Measurements from ENCODE around the gene DENND1A. TPM values are rescaled to one million over a fixed set of nuclear protein-coding genes. Genes with fewer than 3 reads are reported as not detected.

Gene DENND1A
- total RNA-seq, 1 donor from 2014 or later, result 13.9 TPM

DNA sequence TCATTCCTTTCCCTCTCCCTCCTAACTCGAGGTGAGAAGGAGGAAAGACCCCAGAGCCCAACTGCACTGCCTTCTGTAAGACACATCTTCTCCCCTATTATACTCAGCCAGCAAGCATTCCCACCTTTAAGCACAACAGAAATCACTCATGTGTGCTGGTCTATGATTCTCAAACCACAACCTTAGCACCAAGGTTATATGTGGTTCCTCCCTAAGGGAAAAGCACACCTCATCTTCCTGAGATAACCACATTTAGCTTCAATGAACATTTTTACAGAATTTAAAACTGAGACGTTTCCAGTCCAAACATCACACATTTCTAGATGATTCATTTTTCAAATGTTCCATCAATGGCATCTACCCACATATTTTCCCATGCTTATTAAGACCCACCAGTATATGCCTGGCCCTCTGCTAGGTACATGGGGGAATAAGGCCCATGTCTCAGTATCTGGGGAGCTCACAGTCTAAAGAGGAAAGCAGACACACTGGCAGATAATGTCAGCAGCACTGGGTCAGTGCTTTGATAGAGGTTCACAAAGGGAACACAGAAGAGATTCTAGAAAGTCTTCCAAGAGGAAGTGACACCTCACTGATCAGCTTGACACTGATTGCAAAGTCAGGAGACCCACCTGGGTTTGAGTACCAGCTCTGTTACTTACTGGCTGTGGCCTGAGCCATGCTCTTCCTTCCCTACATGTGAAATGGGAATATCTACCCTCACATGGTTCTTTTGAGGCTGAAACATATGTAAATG lies 245.4 kb downstream of the DENND1A start:
- H3K36me3 Mint-ChIP-seq (ENCODE audit: unreplicated experiment), result peaks cover 5% of the 10 kb centered on the region
- no peak for TF ChIP-seq CTCF (IDR thresholded peaks at IDR 0.05; ENCODE audit: partially characterized antibody, unreplicated experiment)
- DNase-seq, result no peak
- H3K4me1 Mint-ChIP-seq (ENCODE audit: low read depth, unreplicated experiment), result no peaks in the 10 kb centered on the region
- no peaks in the 10 kb centered on the region for H3K9me3 Mint-ChIP-seq (ENCODE audit: unreplicated experiment)
- no peak overlapping the region for H3K4me3 Mint-ChIP-seq (ENCODE audit: unreplicated experiment)
- no peaks in the 10 kb centered on the region for H3K27me3 Mint-ChIP-seq (ENCODE audit: unreplicated experiment)
- H3K27ac Mint-ChIP-seq (ENCODE audit: unreplicated experiment), result no peak overlapping the region

DNA sequence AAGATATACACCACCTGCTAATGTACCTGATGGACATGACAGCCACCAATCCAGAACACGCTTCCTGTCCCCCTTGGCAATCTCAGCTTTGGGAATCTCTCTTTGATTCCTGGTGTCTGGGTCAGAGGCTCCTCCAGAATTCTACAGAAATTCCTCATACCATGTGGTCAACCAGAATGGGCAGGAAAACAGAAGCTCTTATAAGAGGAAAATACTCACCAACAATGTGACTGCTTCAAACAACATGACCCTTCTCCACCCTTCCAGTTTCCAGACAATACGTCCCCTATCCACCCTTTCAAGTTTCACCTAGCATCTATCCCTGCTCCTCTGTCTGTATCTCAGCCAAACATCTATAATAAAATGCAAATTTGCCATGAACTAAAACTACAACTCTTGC lies 247.2 kb downstream of the DENND1A start:
- Mint-ChIP-seq H3K9me3 (ENCODE audit: unreplicated experiment) (no peaks in the 10 kb centered on the region), H3K4me1 (ENCODE audit: low read depth, unreplicated experiment) (peaks cover 2% of the 10 kb centered on the region), H3K4me3 (ENCODE audit: unreplicated experiment) (no peak overlapping the region), H3K36me3 (ENCODE audit: unreplicated experiment) (peaks cover 5% of the 10 kb centered on the region), H3K27me3 (ENCODE audit: unreplicated experiment) (no peaks in the 10 kb centered on the region), H3K27ac (ENCODE audit: unreplicated experiment) (no peak overlapping the region)
- DNase-seq, result no peak
- TF ChIP-seq CTCF (IDR thresholded peaks at IDR 0.05; ENCODE audit: partially characterized antibody, unreplicated experiment), result no peak

DNA sequence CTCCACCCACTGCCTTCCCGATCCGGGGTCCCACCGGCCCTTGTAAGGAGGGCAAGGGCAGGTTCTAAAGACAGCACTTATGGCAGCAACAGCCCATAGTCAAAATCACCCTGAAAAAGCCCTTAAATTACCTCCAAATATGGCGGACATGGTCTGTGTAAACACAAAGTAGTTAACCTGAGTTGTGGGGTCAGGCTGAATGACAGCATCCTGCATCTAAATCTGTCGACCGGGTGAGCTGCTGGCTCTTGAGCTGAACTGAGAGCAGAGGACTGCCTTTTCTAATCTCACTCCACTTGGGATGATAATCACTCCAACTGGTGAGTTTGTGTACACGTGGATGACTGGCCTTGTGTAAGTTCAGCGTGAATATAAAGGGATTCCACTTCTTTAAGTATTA lies 249.6 kb downstream of the DENND1A start:
- Mint-ChIP-seq H3K36me3 (ENCODE audit: unreplicated experiment) (peaks cover 5% of the 10 kb centered on the region), H3K27ac (ENCODE audit: unreplicated experiment) (no peak overlapping the region), H3K27me3 (ENCODE audit: unreplicated experiment) (no peaks in the 10 kb centered on the region)

DNA sequence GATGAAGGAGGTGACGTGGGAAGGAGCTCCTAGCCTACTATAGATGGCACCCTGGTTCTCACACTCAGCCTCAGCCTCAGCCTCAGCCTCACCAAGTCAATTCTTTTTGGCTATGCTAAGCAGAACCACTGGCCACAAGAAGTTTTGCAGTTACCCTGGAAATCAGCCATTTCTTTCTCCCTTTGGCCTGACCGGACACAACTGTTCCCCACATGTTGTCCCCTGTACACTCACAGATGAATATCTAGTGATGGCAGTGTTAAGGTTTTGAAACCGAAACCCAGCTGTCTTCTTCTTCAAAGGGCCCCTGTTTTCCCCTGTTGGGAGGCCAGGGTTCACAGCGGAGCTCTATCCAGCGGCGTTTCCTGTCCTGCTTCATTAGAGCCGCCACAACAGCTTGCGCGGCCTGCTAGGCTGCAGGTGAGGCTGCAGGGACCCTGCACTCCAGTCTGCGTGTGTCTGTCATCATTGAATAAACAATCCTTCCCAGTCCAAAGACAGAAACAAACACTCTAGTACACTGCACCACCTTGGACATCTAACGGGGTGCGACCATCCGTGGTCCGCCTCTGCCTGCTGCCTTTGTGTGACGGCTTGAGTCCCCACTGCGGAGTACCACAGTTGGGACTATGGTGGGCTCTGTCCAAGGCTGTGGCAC lies 250.5 kb downstream of the DENND1A start:
- H3K27ac Mint-ChIP-seq (ENCODE audit: unreplicated experiment), result no peak overlapping the region
- H3K36me3 Mint-ChIP-seq (ENCODE audit: unreplicated experiment), result peaks cover 8% of the 10 kb centered on the region
- H3K4me1 Mint-ChIP-seq (ENCODE audit: low read depth, unreplicated experiment), result peaks cover 2% of the 10 kb centered on the region
- H3K4me3 Mint-ChIP-seq (ENCODE audit: unreplicated experiment), result no peak overlapping the region
- H3K9me3 Mint-ChIP-seq (ENCODE audit: unreplicated experiment), result no peaks in the 10 kb centered on the region
- TF ChIP-seq CTCF (IDR thresholded peaks at IDR 0.05; ENCODE audit: partially characterized antibody, unreplicated experiment), result no peak
- no peaks in the 10 kb centered on the region for H3K27me3 Mint-ChIP-seq (ENCODE audit: unreplicated experiment)
- no peak for DNase-seq

More for the DNA sequence above, 249.6 kb downstream of the DENND1A start:
- DNase-seq, result no peak
- no peaks in the 10 kb centered on the region for H3K9me3 Mint-ChIP-seq (ENCODE audit: unreplicated experiment)
- H3K4me3 Mint-ChIP-seq (ENCODE audit: unreplicated experiment), result no peak overlapping the region
- TF ChIP-seq CTCF (IDR thresholded peaks at IDR 0.05; ENCODE audit: partially characterized antibody, unreplicated experiment), result no peak
- H3K4me1 Mint-ChIP-seq (ENCODE audit: low read depth, unreplicated experiment), result peaks cover 2% of the 10 kb centered on the region

DNA sequence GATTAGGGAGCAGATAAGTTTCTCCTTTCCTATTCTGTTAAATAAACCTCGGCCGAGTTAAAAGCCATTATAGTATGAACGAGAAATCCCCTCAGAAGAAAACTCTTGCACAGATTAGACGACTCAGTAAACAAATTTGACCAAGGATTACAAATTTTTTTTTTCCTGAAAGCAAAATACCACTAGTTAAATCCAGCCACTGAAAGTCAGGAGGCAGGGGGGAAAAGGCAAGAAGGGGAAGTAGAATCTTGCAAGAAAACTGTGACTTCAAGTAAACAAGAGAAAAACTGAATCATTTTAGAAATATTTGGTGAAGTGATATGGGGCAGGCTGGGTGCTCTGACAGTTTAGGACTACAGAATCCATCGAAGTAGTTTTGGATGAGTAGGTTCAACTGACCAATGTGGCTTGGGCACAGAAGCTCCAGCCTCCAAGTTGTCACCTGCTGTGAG lies 251.0 kb downstream of the DENND1A start:
- no peak for DNase-seq
- Mint-ChIP-seq H3K4me1 (ENCODE audit: low read depth, unreplicated experiment) (peaks cover 2% of the 10 kb centered on the region), H3K9me3 (ENCODE audit: unreplicated experiment) (peaks cover under 1% of the 10 kb centered on the region), H3K36me3 (ENCODE audit: unreplicated experiment) (peaks cover 14% of the 10 kb centered on the region), H3K27ac (ENCODE audit: unreplicated experiment) (no peak overlapping the region), H3K4me3 (ENCODE audit: unreplicated experiment) (no peak overlapping the region), H3K27me3 (ENCODE audit: unreplicated experiment) (no peaks in the 10 kb centered on the region)
- TF ChIP-seq CTCF (IDR thresholded peaks at IDR 0.05; ENCODE audit: partially characterized antibody, unreplicated experiment), result no peak

All from glutamatergic neuron (in vitro differentiated cells).